HFF-Myc (cell line): Measurements from ENCODE around the gene SH3GL3.

Experiments used
- DNase-seq: peaks from one replicate; pipeline ENCODE4 v3.0.0-alpha.2; 2011; ENCODE audit warnings: low read depth; ENCODE audit errors: extremely low read depth
- H3K4me3 ChIP-seq: replicated peaks from 2 replicates; pipeline ENCODE4 v1.5.1; 2011; ENCODE audit warnings: low read depth, mild to moderate bottlenecking, control low read depth, low read length
- TF ChIP-seq, protein P1 (sequence below): IDR thresholded peaks from 2 replicates; pipeline ENCODE4 v1.5.1; 2012; ENCODE audit warnings: mild to moderate bottlenecking, low read depth, low read length, control low read depth; ENCODE audit errors: missing control alignments

Gene SH3GL3

GRCh38 chr15:83457149-83457548 lies 10.0 kb downstream of the SH3GL3 start:
- H3K4me3 ChIP-seq = no peak overlapping the region
- no peak for DNase-seq
- TF ChIP-seq, protein P1, sequence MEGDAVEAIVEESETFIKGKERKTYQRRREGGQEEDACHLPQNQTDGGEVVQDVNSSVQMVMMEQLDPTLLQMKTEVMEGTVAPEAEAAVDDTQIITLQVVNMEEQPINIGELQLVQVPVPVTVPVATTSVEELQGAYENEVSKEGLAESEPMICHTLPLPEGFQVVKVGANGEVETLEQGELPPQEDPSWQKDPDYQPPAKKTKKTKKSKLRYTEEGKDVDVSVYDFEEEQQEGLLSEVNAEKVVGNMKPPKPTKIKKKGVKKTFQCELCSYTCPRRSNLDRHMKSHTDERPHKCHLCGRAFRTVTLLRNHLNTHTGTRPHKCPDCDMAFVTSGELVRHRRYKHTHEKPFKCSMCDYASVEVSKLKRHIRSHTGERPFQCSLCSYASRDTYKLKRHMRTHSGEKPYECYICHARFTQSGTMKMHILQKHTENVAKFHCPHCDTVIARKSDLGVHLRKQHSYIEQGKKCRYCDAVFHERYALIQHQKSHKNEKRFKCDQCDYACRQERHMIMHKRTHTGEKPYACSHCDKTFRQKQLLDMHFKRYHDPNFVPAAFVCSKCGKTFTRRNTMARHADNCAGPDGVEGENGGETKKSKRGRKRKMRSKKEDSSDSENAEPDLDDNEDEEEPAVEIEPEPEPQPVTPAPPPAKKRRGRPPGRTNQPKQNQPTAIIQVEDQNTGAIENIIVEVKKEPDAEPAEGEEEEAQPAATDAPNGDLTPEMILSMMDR = no peak

- TF ChIP-seq, protein P1 = no peak
- H3K4me3 ChIP-seq = no peak overlapping the region
- no peak for DNase-seq
These were observed 11.2 kb downstream of the SH3GL3 start for GRCh38 chr15:83458381-83458780.

DNA sequence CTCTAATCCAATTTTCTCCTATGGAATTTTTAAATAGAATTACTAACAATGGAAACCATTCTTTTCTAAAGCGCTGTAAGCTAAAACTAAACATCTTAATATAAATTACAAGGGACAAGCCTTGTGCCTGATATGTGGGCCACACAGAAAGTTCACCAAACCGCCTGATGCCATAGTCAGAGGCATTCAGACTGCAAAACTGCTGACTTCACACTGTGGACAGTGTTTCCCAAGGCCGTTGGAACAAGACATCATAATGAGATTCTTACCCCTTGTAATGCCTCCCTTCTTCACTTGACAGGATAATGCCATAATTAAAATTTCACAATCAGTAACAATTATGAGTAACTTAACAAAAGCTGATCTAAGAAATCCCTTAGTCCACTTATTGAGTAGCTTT lies 14.9 kb downstream of the SH3GL3 start:
- H3K4me3 ChIP-seq = no peak overlapping the region
- TF ChIP-seq, protein P1 = no peak
- DNase-seq = no peak

DNA sequence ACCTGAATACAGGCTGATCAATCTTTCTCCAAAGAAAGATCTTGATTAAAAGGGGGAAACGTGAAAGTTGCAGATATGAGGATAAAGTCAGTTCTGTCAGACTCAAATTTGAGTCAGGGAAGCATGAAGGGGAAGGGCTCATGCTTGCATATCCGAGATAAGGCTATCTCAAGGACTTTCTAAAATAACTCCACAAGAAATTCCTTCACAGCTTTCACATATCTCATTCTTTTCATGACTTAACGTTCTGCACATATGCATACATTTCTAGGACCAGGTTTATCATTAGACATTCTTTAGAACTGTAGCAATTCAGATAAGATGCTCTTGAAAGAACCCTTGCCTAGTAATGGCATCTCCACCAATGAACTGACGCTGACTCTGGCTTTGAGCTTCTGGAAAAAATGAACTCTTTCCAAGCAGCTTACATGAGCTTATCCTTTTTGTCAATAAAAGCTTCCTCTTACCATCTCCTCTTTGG lies 15.9 kb downstream of the SH3GL3 start:
- TF ChIP-seq, protein P1 = no peak
- no peak for DNase-seq

GRCh38 chr15:83470887-83471286 lies 23.7 kb downstream of the SH3GL3 start:
- TF ChIP-seq, protein P1 = no peak
- H3K4me3 ChIP-seq = no peak overlapping the region
- no peak for DNase-seq

More for the DNA sequence above, 15.9 kb downstream of the SH3GL3 start:
- H3K4me3 ChIP-seq = no peak overlapping the region

DNA sequence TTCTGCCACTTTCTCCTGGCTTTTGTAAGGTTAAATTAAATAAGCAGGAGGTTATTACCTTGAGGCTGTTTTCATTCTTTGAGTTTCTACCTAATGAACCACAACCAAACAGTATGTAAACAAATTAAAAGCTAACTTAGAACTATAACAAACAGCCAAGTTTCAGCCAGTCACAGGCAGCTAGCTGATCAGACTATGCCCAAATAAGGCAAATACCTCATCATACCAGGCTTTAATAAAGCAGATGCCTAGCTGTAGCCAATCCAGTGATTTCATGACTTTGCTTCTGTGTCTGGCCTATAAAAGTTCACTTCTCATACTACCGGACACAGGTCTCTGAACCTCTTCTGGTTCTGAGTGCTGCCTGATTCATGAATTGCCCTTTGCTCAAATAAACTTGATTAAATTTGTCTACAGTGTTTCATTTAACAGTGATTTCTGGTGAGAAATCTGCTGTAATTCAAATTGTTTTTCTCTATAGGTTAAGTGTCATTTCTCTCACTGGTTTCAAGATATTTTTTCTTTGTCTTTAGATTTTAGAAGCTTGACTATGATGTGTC lies 24.2 kb downstream of the SH3GL3 start:
- DNase-seq = peak; percentile 6
- TF ChIP-seq, protein P1 = no peak
- no peak overlapping the region for H3K4me3 ChIP-seq

- no peak for DNase-seq
- H3K4me3 ChIP-seq = no peak overlapping the region
- TF ChIP-seq, protein P1 = no peak
These were observed 25.0 kb downstream of the SH3GL3 start for GRCh38 chr15:83472151-83472550.
